Measurements from ENCODE around the gene SFPQ.
"Not testable (repeated sequence)": the region's sequence is repeated elsewhere in the genome, so short reads cannot be mapped to it uniquely, and the experiment has no call there.

Gene SFPQ

GRCh38 chr1:35187816-35188342 is 5.1 kb downstream of the SFPQ start:
- no peak for DNase-seq (ENCODE audit: low read depth in 2 of 2)

DNA sequence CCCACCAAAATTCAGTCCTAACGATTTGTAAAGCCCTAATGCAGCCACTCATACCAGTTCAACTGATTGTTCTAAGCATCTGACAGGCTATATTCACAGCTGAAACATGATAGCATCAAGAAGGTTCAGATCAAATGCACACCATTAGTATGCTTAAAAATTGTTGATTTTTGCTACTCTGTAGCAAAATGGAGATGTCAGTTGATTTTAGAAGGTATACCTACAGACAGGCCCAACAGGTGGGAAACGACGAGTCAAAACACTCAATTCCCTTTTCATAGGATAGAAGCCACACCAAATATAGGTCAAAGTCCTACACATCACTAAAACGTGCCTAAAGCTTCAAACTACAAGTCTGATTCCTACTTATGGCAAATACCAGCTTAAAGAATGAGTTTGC is 6.7 kb downstream of the SFPQ start:
- DNase-seq (ENCODE audit: low read depth in 2 of 2): no peak

DNA sequence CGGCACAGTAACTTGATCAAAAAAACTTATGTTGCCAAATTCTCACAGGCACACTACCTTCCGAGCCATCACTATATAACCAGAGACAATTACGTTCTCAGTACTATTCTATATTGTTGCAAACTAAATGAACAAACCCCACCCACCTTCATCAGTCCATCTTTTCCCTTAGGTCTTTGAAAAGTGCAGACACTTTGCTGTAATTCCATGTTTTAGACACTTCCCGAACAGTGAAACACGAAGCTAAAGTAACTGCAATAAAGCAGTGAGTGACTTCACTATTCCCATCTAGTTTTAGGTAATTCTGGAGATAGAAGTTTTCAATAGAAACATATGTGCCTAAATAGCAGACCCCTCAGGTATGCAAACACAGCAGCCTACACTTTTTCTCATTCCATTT is 7.7 kb downstream of the SFPQ start:
- no peak for DNase-seq (ENCODE audit: low read depth in 2 of 2)

- no peak for DNase-seq (ENCODE audit: low read depth in 2 of 2)
These were observed 8.3 kb downstream of the SFPQ start for GRCh38 chr1:35184495-35185199.

- no peak for DNase-seq (ENCODE audit: low read depth in 2 of 2)
These were observed 11.0 kb downstream of the SFPQ start for GRCh38 chr1:35181790-35182455.

DNA sequence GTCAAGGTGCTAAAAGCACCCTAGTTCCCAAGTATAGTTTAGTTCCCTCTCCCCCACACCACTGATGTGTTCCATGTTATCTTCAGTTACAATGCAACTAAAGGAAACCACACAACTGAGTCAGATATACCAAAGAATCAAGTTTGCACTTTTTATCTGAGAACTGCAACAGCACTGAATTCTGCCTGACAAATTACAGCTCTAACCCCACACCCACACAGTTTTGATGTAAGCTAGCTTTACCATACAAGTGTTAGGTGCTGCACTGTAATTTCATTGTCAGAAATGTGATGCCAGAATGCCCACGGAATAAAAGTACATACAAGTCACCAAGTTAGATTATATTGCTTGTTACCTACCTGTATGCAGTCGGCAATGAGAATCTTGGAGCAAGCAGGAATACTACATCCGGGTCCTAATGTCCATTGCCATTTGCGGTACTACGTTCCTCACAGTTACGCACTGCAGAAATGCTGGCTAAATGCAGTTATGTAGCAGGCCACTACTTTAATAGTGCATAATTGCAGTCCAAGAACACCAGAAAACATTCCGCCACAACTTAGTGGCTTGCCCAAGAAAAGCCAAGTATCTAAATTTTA is 12.1 kb downstream of the SFPQ start:
- DNase-seq (ENCODE audit: low read depth in 2 of 2): no peak

- no peak for DNase-seq (ENCODE audit: low read depth in 2 of 2)
These were observed 13.0 kb downstream of the SFPQ start for GRCh38 chr1:35179908-35180307.

DNA sequence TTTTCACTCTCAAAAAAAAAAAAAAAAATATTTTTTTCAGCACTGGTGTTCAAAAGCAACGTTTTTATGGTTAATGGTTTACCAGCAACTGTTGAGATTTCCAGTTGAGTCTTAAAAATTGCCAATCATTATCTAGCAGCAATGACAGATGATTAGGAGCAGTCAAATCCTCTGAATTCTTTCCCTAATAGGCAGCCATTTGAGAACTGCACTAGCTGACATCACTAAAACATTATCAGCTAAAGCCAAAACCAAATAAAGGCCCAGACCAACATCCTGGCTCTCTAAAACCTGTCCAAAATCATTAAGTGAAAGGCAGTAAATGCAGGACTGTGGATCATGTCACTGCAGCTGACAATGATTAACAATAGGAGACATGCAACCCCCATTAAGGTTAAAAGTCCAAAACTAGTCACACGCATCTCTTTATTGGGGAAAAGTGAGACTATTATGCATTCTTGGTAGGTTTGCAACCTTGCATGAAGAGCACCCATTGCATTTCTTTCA is 14.0 kb downstream of the SFPQ start:
- no peak for DNase-seq (ENCODE audit: low read depth in 2 of 2)

GRCh38 chr1:35178295-35178695 is 14.7 kb downstream of the SFPQ start:
- no peak for DNase-seq (ENCODE audit: low read depth in 2 of 2)

- DNase-seq (ENCODE audit: low read depth in 2 of 2): no peak
These were observed 15.6 kb downstream of the SFPQ start for GRCh38 chr1:35177237-35177786.

DNA sequence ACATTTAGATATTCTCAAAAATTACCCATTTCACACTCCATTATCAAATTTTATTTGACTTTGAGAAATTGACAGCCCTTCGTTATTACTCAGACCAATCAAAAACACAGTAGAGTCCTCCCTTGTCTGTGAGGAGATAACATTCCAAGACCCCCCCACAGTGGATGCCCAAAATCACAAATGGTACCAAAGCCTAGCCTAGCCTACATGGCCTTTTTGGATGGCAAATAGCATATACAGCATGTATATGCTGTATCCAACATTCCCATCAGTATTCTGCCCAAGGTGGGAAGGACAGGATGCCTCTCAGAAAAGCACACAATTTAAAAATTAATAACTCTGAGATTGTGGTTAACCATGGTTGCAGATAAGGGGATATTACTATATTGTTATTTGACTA is 17.3 kb downstream of the SFPQ start:
- no peak for DNase-seq (ENCODE audit: low read depth in 2 of 2)

DNA sequence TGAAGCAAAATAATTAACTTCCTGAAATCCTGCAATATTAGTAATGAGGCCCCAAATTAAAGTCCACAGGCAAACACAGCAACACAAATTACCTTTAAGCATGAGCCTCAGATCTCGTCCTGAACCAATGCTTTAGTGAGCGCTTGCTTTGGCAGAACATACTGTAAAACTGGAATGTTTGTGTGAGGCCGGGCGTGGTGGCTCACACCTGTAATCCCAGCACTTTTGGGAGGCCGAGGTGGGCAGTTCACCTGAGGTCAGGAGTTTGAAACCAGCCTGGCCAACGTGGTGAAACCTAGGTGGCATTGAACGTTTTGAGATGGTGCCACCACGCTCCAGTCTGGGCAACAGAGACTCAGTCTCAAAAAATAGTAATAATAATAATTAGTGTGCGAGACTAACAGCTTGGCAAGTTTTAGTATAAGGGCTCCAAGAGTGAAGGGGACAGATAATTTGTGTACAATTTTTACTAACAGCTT is 17.8 kb downstream of the SFPQ start:
- DNase-seq (ENCODE audit: low read depth in 2 of 2): no peak

DNA sequence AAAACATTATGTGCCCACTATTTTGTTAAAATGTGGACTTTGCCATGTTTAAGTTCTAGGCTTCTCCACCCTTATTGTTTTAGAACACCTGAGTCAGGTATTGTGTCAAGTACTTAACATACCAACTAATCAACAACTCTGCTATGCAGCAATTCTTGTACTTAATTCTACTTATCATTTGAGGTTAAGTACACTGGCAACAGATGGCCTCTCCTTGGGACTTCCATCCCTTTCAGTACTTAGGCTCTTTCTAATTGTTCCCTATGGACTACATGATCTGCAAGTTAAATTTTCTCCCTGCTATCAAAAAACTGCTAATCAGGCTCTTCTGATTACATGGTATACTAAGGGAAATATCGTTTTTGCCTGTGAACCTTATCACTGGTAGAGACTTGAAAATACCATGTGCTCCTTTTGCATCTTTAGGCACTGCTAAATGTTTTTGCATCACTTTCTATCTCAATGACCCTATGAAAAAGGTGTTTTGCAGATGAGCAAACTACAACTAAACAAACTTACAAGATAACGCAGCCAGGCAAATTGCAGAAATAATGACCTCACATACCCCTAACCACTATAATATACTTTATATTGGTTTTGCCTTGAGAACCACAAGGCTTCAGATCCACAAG is 18.9 kb downstream of the SFPQ start:
- no peak for DNase-seq (ENCODE audit: low read depth in 2 of 2)

GRCh38 chr1:35173491-35173890 is 19.5 kb downstream of the SFPQ start:
- DNase-seq (ENCODE audit: low read depth in 2 of 2): no peak

DNA sequence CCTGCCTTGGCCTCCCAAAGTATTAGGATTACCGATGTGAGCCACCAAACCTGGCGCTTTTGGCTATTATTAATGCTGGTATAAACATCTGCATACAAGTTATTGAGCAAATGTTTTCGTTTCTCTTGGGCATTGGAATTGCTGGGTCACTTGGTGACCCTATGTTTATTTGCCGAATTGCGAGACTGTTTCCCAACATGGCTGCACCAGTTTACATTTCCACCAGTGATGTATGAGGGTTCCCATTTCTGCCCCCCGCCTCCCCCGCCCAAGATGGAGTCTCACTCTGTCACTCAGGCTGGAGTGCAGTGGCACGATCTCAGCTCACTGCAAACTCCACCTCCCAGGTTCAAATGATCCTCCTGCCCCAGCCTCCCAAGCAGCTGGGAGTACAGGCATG is 20.9 kb downstream of the SFPQ start:
- DNase-seq (ENCODE audit: low read depth in 2 of 2): no peak

DNA sequence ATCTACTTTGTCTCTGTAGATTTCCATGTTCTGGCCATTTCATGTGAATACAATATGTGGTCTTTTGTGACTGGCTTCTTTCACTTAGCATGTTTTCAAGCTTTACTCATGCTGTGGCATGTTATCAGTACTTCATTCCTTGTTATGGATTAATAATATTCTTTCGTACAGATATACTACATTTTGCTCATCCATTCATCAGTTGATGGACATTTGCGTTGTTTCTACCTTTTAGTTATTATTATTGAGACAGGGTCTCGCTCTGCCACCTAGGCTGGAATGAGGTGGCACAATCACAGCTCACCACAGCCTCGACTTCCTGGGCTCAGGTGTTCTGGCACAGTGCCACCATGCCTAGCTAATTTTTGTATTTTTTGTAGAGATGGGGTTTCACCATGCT is 21.4 kb downstream of the SFPQ start:
- no peak for DNase-seq (ENCODE audit: low read depth in 2 of 2)

DNA sequence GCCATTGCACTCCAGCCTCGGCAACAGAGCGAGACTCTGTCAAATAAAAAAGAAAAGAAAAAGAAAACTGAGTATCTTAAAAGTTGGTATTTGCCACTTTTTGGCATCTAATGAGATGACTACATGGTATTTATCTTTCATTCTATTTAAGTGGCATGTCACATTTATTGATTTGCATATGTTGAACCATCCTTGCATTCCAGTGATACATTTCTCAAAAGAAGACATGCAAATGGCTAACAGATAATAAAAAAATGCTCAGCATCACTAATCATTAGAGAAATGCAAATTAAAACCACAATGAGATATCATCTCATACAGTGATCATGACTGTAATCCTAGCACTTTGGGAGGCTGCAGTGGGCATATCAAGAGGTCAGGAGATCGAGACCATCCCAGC is 28.1 kb downstream of the SFPQ start:
- DNase-seq (ENCODE audit: low read depth in 2 of 2): no peak

DNA sequence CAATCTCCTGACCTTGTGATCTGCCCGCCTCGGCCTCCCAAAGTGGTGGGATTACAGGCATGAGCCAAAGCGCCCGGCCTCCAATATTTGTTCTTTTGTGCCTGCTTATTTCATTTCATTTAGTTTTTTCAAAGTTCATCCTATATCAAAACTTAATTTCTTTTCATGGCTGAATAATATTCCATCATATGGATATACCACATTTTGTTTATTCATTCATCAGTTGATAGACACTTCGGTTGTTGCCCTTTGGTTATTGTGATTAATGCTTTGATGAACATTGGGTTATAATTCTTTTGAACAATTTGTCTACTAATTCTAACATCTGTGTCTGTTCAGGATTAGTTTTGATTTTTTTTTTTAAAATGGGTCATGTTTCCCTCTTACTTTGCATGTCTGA is 41.7 kb downstream of the SFPQ start:
- DNase-seq (ENCODE audit: low read depth in 2 of 2): no peak

- not testable (repeated sequence) for DNase-seq (ENCODE audit: low read depth in 2 of 2)
These were observed 46.9 kb downstream of the SFPQ start for GRCh38 chr1:35145892-35146549.

- no peak for DNase-seq (ENCODE audit: low read depth in 2 of 2)
These were observed 49.0 kb downstream of the SFPQ start for GRCh38 chr1:35143737-35144508.

DNA sequence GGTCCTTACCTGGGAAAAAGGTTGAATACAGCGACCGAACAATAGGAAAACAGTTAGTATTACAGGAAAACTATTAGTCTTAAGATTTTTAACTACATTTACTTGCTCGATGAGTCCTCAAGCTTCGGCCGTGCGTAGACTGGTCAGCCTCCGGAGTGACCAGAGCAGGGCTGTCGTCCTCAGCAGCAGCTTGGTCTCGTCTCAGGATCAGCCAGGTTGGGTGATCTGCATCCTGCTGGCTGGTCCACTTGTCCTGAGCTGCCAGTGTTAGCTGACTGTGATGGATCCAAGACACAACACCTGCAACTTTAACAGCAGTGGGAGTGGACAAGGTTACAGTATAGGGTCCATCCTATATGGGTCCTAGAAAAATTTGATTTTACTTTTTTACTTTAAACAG is 50.2 kb downstream of the SFPQ start:
- not testable (repeated sequence) for DNase-seq (ENCODE audit: low read depth in 2 of 2)
